Effector CD4-positive, alpha-beta T cell (primary cell): ENCODE data around the gene RAP1A.
A peak's percentile ranks its signal among the peaks of the same experiment; 100 is the strongest.

Experiments
- DNase-seq: peaks from one replicate; pipeline ENCODE4 v3.0.0-alpha.2; 2020

Gene RAP1A

GRCh38 chr1:111720274-111720976, 100.8 kb downstream of the RAP1A start:
- DNase-seq, result no peak

- no peak for DNase-seq
These were observed 101.6 kb downstream of the RAP1A start for GRCh38 chr1:111720977-111721786.

GRCh38 chr1:111723091-111723806, 103.7 kb downstream of the RAP1A start:
- peak; percentile 23 for DNase-seq

GRCh38 chr1:111723871-111724270, 104.3 kb downstream of the RAP1A start:
- DNase-seq, result no peak

- no peak for DNase-seq
These were observed 105.6 kb downstream of the RAP1A start for GRCh38 chr1:111725192-111725591.

GRCh38 chr1:111727056-111727455, 107.5 kb downstream of the RAP1A start:
- no peak for DNase-seq

- no peak for DNase-seq
These were observed 109.8 kb downstream of the RAP1A start for GRCh38 chr1:111729271-111729921.

- no peak for DNase-seq
These were observed 110.5 kb downstream of the RAP1A start for GRCh38 chr1:111729946-111730681.

GRCh38 chr1:111730706-111731105, 111.1 kb downstream of the RAP1A start:
- no peak for DNase-seq

- no peak for DNase-seq
These were observed 112.4 kb downstream of the RAP1A start for GRCh38 chr1:111731956-111732355.

- DNase-seq, result no peak
These were observed 113.1 kb downstream of the RAP1A start for GRCh38 chr1:111732718-111733117.

GRCh38 chr1:111733183-111733991, 113.8 kb downstream of the RAP1A start:
- DNase-seq, result no peak

- no peak for DNase-seq
These were observed 114.4 kb downstream of the RAP1A start for GRCh38 chr1:111733992-111734341.

GRCh38 chr1:111734426-111734825, 114.8 kb downstream of the RAP1A start:
- no peak for DNase-seq

- no peak for DNase-seq
These were observed 115.3 kb downstream of the RAP1A start for GRCh38 chr1:111734856-111735255.

- no peak for DNase-seq
These were observed 115.7 kb downstream of the RAP1A start for GRCh38 chr1:111735321-111735720.

GRCh38 chr1:111735858-111736544, 116.4 kb downstream of the RAP1A start:
- DNase-seq, result no peak

- no peak for DNase-seq
These were observed 117.1 kb downstream of the RAP1A start for GRCh38 chr1:111736548-111737215.

- no peak for DNase-seq
These were observed 117.9 kb downstream of the RAP1A start for GRCh38 chr1:111737216-111738132.
